Activated T-helper 2 cell treated with anti-CD3 and anti-CD28 coated beads, Interferon-gamma antibody, Interleukin-2, Interleukin-4, amounts not matched to agents 10 μg/mL and 5 μg/mL and 100 μg/mL, durations not matched to agents 14 hours and 24 hours and 36 hours (primary cell): ENCODE measurements around the gene EDEM2. TPM values are rescaled to one million over a fixed set of nuclear protein-coding genes. Genes with fewer than 3 reads are reported as not detected.
A peak's percentile ranks its signal among the peaks of the same experiment; 100 is the strongest.
"Not testable (repeated sequence)": the region's sequence is repeated elsewhere in the genome, so short reads cannot be mapped to it uniquely, and the experiment has no call there.

Source experiments
- DNase-seq: peaks from one replicate; pipeline ENCODE4 v3.0.0; 2021; ENCODE audit warnings: low spot score
- H3K27ac Mint-ChIP-seq: one replicate; pipeline ENCODE4 v1.8.0; 2021; ENCODE audit warnings: mixed read lengths
- H3K27me3 Mint-ChIP-seq: one replicate; pipeline ENCODE4 v1.8.0; 2021; ENCODE audit warnings: low read depth, mixed read lengths
- H3K36me3 Mint-ChIP-seq: one replicate; pipeline ENCODE4 v1.8.0; 2021; ENCODE audit warnings: low read depth, mixed read lengths
- H3K4me1 Mint-ChIP-seq: one replicate; pipeline ENCODE4 v1.8.0; 2021; ENCODE audit warnings: low read depth, mixed read lengths
- H3K4me3 Mint-ChIP-seq: one replicate; pipeline ENCODE4 v1.8.0; 2021; ENCODE audit warnings: low read depth, mild to moderate bottlenecking, moderate library complexity, mixed read lengths
- H3K9me3 Mint-ChIP-seq: one replicate; pipeline ENCODE4 v1.8.0; 2021; ENCODE audit warnings: mixed read lengths
- intact Hi-C: fragments of 100-400 bp; cut with micrococcal nuclease; formaldehyde crosslinking; loops from one replicate; pipeline ENCODE4 v1.15.1; 2023
- total RNA-seq: library from RNA; stranded (reverse); gene quantifications from 2 replicates; pipeline ENCODE4 v1.2.3, GENCODE V29; 2022

Gene EDEM2, protein sequence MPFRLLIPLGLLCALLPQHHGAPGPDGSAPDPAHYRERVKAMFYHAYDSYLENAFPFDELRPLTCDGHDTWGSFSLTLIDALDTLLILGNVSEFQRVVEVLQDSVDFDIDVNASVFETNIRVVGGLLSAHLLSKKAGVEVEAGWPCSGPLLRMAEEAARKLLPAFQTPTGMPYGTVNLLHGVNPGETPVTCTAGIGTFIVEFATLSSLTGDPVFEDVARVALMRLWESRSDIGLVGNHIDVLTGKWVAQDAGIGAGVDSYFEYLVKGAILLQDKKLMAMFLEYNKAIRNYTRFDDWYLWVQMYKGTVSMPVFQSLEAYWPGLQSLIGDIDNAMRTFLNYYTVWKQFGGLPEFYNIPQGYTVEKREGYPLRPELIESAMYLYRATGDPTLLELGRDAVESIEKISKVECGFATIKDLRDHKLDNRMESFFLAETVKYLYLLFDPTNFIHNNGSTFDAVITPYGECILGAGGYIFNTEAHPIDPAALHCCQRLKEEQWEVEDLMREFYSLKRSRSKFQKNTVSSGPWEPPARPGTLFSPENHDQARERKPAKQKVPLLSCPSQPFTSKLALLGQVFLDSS
- total RNA-seq: 25.5 and 25.7 TPM in 2 replicates

DNA sequence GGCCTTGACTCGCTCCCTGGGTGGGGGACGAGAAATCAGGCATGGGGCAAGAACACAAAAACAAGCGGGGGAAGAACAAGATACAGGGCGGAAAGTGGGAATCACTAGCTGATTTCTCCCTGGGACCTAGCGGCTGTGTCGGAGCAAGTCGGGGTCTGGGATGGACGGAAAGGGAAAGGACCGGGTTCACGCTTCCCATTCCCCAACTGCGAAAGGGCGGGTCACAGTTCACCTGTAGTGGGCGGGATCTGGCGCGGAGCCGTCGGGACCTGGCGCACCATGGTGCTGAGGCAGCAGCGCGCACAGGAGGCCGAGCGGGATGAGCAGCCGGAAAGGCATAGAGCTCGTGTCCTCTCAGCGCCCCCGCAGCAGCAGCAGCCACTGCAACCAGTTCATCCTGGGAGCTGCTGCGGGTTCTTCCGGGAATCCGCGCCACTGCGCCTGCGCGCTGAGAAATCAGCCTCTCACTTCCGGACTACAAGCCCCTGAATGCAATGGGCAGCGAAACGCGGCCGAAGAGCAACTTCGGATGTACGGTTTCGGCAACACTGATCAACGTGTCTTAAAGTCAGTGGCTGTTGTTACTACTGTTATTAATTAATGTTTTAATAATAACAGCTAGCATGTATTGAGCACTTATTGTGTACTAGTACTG lies at the start of gene EDEM2:
EDEM2 (minus strand) TSS at position 417 of the 655 bp plus-strand sequence; CDS start at position 339, 78 bp downstream.
- intact Hi-C loops: loop anchor here (5.0 kb wide), 2 partner anchors 55 to 325 kb away; partner anchors contain the start of gene TRPC4AP
- peaks cover 21% of the 10 kb centered on the region for H3K36me3 Mint-ChIP-seq
- H3K27ac Mint-ChIP-seq: peak within 1 kb of the TSS; percentile 91
- H3K4me1 Mint-ChIP-seq: peaks cover 28% of the 10 kb centered on the region
- peak within 1 kb of the TSS; percentile 96 for H3K4me3 Mint-ChIP-seq
- H3K9me3 Mint-ChIP-seq: no peaks in the 10 kb centered on the region
- peaks cover 3% of the 10 kb centered on the region for H3K27me3 Mint-ChIP-seq
- DNase-seq: peak; percentile 93

DNA sequence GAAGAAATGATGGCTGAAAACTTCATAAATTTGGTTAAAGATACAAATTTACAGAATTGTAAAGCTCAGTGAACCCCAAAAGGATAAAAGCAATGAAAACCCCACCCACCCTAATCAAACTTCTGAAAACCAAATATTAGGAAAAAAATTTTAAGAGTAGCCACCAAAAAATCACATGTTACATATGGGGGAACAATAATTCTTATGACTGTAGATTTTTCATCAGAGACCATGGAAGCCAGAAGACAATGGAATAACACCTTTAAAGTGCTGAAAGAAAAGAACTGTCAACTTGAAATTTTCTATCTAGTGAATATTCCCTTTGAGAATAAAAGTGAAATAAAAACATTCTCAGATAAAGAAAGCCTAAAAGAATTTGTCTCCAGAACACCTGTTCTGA lies 49.2 kb upstream of the EDEM2 start:
- H3K27ac Mint-ChIP-seq: no peak overlapping the region
- intact Hi-C loops: no loop called here
- no peaks in the 10 kb centered on the region for H3K27me3 Mint-ChIP-seq
- H3K36me3 Mint-ChIP-seq: peaks cover 22% of the 10 kb centered on the region
- no peak overlapping the region for H3K4me3 Mint-ChIP-seq
- DNase-seq: no peak
- H3K4me1 Mint-ChIP-seq: peaks cover 2% of the 10 kb centered on the region
- H3K9me3 Mint-ChIP-seq: peaks cover 29% of the 10 kb centered on the region

DNA sequence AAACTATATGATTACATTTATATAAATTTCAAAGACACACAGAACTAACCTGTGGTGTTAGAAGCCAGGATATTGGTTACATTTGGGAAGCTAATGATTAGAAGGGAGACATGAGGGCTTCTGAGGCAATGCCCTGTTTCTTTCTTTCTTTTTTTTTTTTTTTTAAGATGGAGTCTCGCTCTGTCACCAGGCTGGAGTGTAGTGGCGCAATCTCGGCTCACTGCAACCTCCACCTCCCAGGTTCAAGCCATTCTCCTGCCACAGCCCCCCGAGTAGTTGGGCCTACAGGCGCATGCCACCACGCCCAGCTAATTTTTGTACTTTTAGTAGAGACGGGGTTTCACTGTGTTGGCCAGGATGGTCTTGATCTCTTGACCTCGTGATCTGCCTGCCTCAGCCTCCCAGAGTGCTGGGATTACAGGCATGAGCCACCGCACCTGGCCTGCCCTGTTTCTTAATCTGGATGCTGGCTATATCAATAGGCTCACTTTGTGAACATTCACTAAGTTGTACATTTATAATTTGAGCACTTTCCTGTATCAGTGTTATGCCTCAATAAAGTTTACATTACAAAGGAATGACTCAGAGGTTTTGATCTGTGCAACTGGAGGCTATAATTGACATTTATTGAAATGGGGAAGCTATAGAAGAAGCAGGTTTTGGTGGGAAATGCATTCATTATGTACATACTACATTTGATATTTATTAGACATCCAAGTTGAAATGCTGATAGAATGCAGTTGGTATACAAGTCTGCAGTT lies 46.1 kb upstream of the EDEM2 start:
- H3K27me3 Mint-ChIP-seq, DNase-seq, H3K27ac Mint-ChIP-seq, intact Hi-C loops, H3K4me1 Mint-ChIP-seq, H3K4me3 Mint-ChIP-seq: not testable (repeated sequence)
- H3K9me3 Mint-ChIP-seq: peaks cover 18% of the 10 kb centered on the region
- peaks cover 14% of the 10 kb centered on the region for H3K36me3 Mint-ChIP-seq

DNA sequence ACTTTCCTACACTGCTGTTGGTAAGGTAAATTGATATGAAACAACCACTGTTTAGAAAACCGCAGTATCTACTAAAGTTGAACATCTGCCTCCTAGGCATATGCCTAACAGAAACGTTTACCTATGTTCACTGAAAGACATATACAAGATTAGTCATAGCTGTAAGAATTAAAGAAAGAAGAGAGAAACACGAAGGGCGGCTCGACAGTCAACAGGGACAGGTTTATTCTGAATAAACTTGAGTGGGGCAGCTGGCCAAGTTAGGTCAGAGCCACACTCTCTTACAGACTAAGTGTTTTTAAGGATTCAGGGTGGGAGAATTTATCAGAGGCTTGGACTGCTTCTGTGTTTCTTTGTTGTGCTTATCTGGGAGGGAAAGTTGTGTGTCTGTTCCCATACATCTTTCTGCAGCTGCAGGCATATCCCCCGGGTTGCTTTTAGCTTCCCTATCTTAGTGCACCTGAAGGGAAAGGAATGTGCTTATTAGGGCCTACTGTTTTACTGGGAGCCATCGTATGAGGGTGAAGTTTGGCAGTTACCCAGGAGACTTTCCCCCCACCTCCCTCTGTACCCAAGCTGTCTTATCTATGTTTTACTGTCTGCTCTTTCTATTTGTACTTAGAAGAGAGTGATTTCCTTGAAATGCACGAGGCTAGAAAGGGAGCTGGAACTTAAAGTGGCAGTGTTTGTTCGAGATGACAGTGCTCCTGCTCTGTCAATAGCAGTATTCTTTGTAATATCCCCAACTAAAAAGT lies 45.2 kb upstream of the EDEM2 start:
- H3K4me3 Mint-ChIP-seq: no peak overlapping the region
- peaks cover 17% of the 10 kb centered on the region for H3K9me3 Mint-ChIP-seq
- peaks cover 14% of the 10 kb centered on the region for H3K36me3 Mint-ChIP-seq
- no peaks in the 10 kb centered on the region for H3K4me1 Mint-ChIP-seq
- no peak for DNase-seq
- H3K27ac Mint-ChIP-seq: no peak overlapping the region
- H3K27me3 Mint-ChIP-seq: no peaks in the 10 kb centered on the region
- intact Hi-C loops: no loop called here

DNA sequence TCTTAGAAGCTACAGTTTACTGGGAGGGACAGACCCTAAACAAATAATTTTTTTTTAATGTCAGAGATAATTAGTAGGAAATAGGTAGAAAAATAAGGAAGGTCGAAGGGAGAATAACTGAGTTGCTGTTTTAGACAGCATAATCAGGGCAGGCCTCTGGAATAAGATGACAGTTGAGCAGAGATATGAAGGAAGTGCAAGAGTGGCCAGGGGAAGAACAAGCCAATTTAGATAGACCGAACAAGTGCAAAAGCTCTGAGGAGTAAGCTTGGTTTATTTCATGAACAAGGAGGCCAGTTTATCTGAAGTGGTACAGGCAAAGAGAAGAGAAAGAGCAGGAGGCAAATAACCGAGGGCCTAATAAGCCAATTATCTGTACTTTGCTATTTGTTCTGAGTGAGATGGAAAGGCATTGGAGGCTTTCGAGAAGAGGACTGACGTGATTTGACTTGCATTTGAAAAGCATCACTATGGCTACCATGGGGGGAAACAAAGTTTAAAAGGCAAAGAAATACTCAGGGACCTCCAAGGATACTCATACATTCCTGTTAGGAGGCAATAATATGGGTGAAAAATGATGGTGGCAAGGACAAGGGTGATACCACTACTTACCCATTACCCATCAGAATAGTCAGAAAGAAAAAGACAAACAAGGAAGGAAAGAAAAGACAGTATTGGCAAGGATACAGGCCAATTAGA lies 44.4 kb upstream of the EDEM2 start:
- DNase-seq: no peak
- Mint-ChIP-seq H3K27me3 (no peaks in the 10 kb centered on the region), H3K27ac (no peak overlapping the region), H3K4me1 (no peaks in the 10 kb centered on the region), H3K36me3 (peaks cover 7% of the 10 kb centered on the region), H3K4me3 (no peak overlapping the region), H3K9me3 (peaks cover 10% of the 10 kb centered on the region)
- intact Hi-C loops: no loop called here

DNA sequence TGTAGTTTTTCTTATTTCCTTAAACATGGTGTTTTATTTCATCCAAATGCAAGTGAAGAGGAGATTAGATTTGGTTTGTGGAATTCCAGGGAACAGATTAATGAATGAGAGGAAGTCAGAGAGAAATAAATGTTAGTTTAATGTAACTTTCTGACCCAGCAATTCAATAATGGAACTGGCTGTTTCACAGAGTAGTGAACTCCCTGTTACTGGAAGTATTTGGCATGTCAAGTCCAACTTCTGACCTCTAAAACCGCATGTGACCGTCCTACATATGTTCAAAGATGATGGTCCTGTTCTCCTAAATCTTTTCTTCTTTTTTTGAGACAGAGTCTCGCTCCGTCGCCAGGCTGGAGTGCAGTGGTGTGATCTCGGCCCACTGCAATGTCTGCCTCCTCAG lies 43.4 kb upstream of the EDEM2 start:
- Mint-ChIP-seq H3K36me3 (peaks cover 3% of the 10 kb centered on the region), H3K4me1 (no peaks in the 10 kb centered on the region), H3K4me3 (no peak overlapping the region), H3K27me3 (no peaks in the 10 kb centered on the region), H3K9me3 (peaks cover 5% of the 10 kb centered on the region), H3K27ac (no peak overlapping the region)
- DNase-seq: no peak
- intact Hi-C loops: no loop called here

DNA sequence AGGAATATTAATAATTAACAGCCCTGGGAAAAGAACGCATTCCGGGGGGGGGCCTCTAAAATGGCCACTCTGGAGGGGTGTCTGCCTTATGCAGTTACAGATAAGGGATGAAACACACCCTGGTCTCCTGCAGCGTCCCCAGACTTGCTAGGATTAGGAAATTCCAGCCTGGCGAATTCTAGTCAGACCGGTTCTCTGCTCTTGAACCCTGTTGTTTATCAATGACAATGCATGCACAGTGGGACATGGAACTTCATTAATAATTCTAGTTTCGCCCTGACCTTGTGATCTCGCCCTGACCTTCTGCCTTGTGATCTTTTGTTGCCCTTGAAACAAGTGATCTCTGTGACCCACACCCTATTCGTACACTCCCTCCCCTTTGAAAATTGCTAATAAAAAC lies 42.1 kb upstream of the EDEM2 start:
- H3K27ac Mint-ChIP-seq, DNase-seq, H3K27me3 Mint-ChIP-seq, intact Hi-C loops, H3K4me3 Mint-ChIP-seq, H3K36me3 Mint-ChIP-seq, H3K4me1 Mint-ChIP-seq, H3K9me3 Mint-ChIP-seq: not testable (repeated sequence)

DNA sequence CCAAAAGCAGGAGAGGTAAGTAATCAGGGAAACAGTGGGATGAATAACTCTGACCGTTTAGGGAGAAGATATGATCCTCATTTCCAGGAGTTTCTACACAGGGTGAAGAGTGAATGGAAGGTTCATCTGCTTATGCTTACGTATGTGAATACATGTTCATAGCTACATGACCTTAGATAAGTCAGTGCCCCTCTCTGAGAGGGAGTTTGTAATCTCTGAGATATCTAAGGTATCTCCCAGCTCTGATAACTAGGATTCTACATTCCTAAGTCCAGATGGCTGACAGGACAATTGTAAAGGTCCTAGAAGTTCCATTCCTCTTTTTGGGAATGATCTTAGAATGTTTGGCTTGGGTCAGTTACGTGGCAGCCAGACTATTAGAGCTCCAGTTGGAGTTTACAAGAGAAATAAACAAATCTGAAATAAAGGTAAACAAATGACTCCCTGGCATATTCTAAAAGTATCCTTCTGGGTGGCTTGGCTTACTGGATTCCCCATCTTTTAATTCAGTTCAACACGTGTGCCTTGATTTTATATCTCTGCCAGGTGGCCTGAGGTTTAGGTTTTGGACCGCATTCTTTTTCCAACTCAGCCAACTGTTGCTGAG lies 40.6 kb upstream of the EDEM2 start:
- peaks cover 2% of the 10 kb centered on the region for H3K27me3 Mint-ChIP-seq
- no peak overlapping the region for H3K4me3 Mint-ChIP-seq
- no peak overlapping the region for H3K27ac Mint-ChIP-seq
- DNase-seq: no peak
- intact Hi-C loops: no loop called here
- no peaks in the 10 kb centered on the region for H3K9me3 Mint-ChIP-seq
- no peaks in the 10 kb centered on the region for H3K4me1 Mint-ChIP-seq
- no peaks in the 10 kb centered on the region for H3K36me3 Mint-ChIP-seq

DNA sequence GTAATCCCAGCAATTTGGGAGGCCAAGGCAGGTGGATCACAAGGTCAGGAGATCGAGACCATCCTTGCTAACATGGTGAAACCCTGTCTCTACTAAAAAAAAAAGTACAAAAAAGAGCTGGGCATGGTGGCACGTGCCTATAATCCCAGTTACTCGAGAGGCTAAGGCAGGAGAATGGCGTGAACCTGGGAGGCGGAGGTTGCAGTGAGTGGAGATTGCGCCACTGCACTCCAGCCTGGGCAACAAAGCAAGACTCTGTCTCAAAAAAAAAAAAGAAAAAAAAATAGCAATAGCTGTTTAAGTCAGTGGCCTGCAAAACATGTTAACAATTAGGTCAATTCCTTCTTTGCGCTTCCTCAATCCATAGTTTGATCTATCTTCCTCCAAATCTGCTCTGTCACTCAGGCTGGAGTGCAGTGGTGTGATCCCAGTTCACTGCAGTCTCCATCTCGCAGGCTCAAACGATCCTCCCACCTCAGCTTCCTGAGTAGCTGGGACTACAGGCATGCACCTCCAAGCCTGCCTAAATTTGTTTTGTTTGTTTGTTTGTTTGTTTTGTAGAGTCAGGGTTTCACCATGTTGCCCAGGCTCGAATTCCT lies 39.7 kb upstream of the EDEM2 start:
- H3K36me3 Mint-ChIP-seq, H3K4me3 Mint-ChIP-seq, H3K27me3 Mint-ChIP-seq, H3K4me1 Mint-ChIP-seq, H3K9me3 Mint-ChIP-seq, H3K27ac Mint-ChIP-seq, DNase-seq, intact Hi-C loops: not testable (repeated sequence)

DNA sequence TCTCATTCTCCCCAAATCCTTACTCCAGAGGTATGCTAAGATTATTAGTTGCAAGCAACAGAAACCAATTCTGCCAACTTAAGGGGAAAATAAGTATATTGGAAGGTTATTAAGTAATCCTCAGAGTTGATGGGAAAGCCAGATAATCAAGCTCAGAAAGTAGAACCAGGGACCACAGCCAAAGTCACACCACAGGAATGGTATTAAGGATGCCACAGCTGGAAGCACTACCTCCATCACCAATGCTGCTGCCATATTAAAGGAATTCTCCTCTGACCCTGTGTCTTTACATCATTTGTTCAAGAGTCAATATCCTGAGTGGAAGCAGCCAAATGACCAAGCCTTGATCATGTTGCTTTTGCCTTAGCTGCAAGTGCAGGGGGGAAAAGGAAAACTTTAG lies 34.6 kb upstream of the EDEM2 start:
- no peaks in the 10 kb centered on the region for H3K36me3 Mint-ChIP-seq
- H3K27ac Mint-ChIP-seq: no peak overlapping the region
- intact Hi-C loops: no loop called here
- H3K9me3 Mint-ChIP-seq: no peaks in the 10 kb centered on the region
- no peak for DNase-seq
- peaks cover 2% of the 10 kb centered on the region for H3K27me3 Mint-ChIP-seq
- no peaks in the 10 kb centered on the region for H3K4me1 Mint-ChIP-seq
- no peak overlapping the region for H3K4me3 Mint-ChIP-seq

DNA sequence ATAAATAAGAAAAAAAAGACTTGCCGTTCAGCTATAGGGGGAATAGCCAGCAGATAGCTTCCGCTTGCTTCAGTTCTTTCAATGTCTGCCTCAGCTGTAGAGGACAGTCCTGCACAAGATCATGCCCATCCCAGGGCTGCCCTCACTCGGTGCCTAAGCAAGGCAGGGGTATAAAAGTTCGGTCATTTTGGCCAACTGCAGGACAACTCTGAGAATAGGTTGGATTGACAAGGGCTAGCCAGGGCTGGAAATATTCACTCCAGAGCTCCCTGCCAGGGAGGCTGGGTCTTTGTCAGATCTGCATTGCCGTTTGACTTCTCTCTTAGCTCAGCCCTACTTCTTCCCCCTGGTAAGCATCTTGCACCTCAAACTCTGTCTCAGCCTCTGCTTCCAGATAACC lies 33.1 kb upstream of the EDEM2 start:
- H3K9me3 Mint-ChIP-seq: no peaks in the 10 kb centered on the region
- no peaks in the 10 kb centered on the region for H3K36me3 Mint-ChIP-seq
- H3K27ac Mint-ChIP-seq: no peak overlapping the region
- H3K4me1 Mint-ChIP-seq: no peaks in the 10 kb centered on the region
- H3K4me3 Mint-ChIP-seq: no peak overlapping the region
- H3K27me3 Mint-ChIP-seq: peaks cover 2% of the 10 kb centered on the region
- no peak for DNase-seq
- intact Hi-C loops: no loop called here
